HG03565 (cell line): Measurements from ENCODE around the gene GGCT.

ENCODE experiments used
- ATAC-seq: cut with Tn5 transposase; IDR thresholded peaks from one replicate; pipeline ENCODE4 v1.9.1; 2021; ENCODE audit warnings: mild to moderate bottlenecking, moderate library complexity; ENCODE audit not compliant: unreplicated experiment

Gene GGCT

DNA sequence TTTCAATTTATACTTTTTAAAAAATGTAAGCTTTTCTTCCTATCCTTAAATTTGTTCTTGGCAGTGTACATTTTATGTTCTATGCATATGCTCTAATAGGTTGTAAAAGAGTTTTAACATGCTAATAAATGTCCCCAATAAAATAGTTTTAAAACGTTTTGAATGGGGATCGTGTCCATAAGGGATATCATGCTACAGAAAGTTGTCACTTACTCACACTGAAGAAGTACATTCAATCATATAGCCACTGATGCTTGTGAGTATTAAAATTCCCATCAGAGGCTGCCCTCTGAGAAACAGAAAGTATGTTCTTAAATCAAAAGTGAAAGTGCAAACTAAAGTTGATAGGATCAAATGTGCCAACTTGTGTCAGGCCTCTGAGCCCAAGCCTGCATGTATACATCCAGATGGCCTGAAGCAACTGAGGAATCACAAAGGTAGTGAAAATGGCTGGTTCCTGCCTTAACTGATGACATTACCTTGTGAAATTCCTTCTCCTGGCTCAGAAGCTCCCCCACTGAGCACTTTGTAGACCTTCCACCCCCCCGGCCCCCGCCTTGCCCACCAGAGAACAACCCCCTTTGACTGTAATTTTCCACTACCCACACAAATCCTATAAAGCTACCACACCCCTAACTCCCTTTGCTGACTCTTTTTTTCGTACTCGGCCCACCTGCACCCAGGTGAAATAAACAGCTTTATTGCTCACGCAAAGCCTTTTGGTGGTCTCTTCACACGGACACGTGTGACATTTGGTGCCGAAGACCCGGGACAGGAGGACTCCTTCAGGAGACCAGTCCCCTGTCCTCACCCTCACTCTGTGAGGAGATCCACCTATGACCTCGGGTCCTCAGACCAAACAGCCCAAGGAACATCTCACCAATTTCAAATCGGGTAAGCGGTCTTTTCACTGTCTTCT lies 25.2 kb downstream of the GGCT start:
- no peak for ATAC-seq

DNA sequence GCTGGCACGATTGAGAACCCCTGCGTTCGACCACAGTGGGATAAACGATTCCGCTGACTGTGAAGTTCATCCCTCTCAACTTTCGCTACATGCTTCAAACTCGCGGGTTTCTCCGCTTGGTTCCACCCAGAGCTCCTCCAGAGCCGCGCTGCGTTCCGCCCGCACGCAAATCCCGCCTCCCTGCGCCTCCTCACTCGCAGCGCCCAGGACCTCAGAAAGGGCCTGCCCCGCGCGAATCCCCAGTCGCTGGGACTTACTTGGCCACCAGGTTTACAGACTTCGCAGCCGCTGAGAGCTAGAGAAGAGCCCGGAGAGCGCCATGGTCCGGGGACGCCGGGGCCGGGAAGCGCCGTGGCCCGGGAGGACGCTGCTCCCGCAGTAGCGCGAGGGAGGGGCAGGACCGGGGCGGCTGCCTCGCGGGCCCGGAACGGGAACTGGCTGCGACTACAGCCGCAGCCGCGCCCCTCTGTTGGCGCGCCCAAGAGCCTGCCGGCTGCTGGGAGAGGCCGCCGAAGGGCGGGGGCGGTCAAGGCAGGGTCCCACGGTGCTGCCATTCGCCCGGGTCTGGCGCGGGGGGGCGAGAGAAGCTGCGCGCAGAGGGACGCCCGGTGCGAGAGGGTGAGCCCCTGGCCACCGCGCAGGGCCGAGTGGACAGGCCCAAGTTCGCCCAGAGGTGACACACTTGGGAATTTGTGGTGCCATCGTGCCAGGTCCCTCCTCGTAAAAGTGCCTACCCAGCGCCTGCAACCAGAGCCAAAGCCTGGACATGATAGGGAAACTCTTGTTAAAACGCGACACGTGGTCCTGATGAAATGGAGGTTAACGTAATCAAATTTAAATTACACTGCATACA lies 26.1 kb downstream of the GGCT start, which contains the start of gene NOD1:
NOD1 (minus strand) TSS at position 436 of the 853 bp plus-strand sequence. CDS start 21,863 bp downstream, outside the sequence.
- peak; percentile 78 for ATAC-seq

DNA sequence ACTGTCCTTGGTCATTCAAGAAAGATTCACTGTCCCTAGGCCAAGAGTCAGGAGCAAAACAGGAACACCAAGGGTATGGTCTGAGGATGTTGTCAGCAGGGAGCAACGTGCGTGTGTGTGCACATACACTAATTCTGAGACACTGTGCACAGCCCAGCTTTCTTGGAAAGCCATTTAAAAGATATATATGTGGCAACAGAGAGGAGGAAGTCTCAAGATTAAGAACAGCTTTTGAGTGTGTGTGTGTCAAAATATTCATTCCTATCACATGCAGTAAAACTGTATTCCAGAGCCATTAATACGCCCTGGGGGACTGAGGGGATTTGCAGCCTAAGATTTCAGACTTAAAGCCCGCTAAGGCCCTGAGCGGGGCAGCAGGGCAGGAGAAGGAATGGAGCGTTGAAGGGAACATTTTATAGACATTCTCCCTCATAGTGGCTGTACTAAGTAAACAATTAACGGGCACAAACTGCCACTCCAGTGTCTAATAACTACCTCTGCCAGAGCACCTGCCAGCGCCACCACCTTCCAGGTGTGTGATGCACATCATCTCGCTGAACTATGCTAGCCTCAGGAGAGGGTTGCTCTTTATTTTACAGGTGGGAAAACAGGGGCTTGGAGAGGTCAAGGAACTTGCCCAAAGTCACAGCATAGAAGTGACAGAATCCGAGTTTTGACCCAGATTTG lies 28.0 kb downstream of the GGCT start:
- ATAC-seq, result no peak

DNA sequence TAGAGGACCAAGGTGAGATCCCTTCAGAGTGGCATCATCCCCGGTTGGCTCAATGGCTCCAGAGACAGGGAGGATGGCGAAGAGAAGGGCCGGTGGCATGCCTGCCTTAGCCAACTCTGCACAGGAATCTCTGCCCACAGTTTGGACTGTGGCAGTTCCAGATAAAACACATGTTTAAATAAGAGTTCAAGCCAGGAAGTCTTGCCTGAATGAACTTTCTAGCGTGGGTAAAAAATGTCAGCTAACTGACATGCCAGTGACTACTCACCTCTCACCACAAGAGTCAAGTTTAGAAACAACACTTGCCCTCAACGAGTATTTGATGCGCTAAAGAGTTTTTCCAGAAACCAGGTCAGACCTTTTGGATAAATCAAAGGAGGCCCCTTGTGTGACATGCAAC lies 29.0 kb downstream of the GGCT start:
- no peak for ATAC-seq

DNA sequence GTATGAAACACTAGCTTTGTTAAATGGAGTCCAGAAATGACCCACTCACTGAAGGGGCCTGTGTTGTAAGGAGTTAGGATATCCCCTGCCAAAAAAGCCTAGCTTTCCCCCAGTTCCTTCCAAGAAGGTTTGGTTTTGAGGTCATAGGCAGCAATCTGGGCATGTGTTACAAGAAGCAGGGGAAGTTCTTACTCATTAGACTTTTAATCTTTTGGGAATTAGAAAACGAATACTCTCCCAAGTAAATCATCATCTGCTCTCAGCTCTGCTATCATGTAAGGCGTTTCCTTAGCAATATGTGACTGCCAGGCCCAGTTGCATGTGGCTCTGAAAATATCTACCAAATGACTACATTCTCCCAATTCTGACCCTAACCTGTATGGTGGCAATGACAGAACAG lies 29.7 kb downstream of the GGCT start:
- no peak for ATAC-seq

DNA sequence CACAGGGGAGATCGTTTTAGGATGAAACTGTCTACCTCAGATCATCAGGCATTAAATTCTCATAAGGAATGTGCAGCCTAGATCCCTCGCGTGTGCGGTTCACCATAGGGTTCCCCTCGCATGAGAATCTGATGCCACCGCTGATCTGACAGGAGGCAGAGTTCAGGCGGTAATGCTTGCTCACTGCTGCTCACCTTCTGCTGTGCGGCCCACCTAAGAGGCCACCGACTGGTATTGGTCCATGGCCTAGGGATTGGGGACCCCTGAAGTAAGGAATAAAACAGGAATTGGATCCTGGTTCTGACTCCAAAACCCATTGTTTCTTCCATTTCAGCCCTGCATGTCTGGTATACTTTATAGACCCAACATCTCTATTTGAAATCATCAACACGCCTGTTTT lies 30.1 kb downstream of the GGCT start:
- no peak for ATAC-seq

DNA sequence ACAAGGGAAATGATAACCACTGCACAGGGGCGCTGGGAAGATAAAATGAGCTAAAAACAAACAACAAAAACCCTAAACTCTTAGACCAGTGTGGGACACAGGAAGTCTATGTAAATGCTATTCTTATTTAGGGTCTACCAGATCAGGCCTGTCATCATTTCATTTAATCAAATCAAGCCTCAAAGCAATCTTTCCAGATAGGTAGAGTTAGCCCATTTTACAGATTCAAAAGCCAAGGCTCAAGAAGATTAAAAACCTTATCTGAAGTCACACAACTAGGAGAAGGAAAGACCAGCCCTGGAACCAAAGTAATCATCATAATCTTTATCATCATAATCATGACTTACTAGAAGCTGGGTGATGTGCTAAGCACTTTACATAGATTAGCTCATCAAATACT lies 30.7 kb downstream of the GGCT start:
- no peak for ATAC-seq

DNA sequence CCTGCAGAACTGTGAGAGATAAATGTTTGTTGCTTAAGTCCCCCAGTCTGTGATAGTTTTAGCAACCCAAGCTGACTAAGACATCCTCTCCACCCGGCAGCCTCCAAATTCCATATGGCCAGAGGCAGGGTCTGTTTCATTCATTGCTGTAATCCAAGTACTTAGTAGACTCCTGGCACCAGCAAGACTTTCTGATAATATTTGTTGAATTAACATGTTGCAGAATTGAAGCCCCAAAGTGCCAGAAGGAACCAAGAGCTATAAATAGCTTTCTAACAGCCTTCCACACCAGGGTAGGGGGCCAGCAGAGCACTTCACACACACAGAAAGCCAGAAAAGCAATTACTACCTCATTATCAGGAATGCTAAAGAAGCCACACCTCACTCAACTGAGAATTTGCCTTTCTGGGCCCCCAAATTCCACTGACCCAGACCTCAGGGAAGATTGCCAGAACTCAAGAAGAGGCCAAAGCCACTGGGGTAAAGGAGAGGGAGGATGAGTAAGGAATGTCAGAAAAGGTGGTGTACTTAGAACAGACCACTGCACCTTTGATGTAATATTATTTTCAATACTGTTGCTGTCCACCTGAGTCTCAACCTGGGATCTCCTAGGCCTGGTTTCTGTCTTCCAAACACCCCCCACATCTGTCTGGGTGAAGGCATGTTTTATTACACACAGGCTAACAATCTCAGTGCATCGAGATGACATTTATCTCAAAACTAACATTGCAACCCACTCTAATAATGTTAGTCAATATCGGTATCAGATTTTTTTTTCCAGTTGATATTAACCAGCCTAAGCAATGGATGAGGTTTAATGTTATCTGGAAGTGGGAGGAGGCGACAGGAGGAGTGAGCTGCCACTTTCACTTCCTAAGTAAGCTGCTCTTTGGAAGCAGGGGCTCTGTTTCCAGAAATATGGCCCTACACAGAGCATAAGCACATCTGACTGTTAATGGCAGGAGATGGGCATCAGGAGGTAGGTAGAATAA lies 31.5 kb downstream of the GGCT start:
- no peak for ATAC-seq

DNA sequence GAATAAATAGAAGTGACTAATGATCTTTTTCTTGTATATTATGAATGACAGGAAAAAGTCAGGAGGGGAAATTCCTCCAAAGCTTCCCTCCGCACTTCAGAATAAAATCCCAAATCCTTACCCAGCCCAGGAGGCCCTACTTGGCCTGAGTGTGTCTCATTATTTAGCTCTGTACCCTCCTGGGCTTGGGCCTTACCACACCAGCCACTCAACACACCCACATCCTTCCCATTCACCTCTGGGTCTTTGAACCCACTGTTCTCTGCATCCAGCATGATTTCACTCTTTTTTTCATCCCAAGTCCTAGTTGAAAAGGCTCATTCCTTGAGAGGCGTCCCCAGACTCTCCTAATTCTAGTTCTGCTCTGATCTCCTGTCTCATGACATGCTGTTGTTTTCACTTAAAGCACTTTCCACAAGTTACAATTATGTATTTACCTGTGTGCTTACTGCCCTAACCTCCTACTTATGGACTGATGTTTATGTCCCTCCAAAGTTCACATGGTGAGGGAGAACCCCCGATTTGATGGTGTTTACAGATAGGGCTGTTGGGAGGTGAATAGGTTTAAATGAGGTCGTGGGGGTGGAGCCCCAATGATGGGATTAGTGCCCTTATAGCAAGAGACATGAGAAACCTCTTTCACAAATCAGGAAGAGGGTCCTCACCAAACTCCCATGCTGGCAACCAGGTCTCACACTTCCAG lies 32.4 kb downstream of the GGCT start:
- ATAC-seq, result no peak

DNA sequence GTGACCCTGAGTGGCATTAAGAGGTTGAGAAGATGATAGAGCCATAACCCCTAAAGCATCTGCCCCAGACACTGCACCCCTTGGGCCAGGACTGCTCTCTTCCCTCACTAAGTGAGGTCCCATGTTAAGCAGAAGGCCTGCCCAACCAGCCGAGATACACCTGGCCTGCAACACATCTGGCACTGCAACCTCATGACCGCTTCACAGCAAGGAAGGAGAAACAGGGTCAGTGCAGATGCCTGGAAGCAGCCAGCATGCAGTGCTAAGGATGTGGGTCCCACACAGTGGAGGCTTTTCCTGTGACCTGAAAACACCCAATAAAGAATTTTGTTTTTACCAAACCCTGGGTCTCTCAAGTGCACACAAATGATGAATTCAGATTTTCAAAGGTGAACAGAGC lies 33.4 kb downstream of the GGCT start:
- ATAC-seq, result no peak

DNA sequence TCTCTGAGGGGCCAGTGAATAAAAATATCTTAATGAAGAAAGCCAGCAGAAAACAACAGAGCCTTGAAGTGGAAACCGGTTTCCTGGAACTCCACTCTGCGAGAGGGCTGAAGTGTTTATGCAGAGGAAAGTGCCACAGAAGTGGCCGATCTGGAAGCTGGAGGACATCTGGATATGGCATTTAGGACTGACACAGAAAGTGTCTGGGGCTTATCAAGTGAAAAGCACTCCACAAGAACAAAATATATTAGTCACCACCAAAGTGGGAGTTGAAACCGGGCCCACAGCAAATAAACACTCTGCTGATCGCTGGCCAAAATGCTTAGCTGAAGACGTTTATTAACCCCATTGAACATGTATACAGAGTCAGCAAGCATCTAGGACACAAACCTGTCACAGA lies 33.9 kb downstream of the GGCT start:
- no peak for ATAC-seq

DNA sequence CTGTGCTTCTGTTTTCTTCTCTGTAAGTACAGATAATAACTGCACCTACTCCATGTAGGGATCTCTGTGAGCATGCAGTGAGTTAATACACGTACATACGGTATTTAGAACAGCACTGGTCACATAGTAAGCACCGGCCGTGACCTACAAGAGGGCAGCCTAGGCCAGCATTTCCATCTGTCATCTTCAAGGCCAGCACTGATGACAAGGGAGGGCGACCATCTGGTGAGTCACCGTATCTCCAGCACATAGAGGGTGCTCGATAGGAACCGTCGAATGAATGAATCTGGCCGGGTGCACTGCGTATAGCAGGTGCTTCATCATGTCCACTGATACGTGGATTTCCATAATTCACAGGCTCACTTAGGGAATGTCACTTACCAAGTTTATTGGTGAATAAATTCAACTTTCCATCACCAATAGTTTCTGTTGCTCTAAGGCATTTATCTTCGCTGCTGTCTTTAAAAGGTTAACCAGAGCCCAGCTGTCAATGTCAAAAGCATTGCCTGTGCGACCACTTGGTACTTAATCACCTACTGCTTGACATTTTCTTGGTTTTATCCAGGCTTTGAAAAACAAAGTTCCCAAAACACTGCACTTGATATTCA lies 34.4 kb downstream of the GGCT start:
- no peak for ATAC-seq

DNA sequence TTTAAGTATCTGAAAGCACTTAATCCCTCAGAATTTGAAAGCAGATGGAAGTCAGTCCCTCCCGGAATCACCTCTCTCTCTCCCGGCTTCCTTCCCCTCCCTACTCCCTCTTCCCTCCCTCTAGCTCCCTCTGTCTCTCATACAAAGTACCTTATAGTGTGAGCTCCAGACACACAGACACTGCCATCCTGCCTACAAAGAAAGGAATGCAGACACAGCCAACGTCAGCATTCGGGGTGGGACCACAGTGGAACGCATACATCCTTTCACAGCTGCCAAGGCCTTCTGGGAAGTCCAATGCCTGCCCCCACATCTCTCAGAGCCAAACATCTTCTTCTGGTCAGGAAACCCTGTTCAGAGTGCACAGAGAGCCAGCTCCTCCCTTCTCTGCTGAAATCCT lies 35.3 kb downstream of the GGCT start:
- no peak for ATAC-seq

DNA sequence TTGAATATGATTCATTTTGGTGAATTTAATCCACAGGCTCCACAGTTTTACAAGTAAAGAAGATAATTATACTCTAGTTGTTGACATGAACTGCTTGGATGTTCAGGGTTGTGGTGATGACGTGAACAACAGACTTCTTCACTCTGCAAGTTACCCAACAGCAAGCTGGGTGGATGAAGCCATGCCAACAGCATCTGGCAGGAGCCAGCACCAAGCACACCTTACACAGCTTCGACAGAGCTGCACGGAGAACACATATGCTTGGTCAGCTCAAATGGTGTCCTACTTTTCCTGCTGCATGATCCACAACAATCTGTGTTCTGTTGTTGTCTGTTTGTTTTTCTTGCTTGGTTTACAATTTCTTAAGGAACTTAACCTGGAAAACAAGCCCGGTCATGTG lies 35.8 kb downstream of the GGCT start:
- ATAC-seq, result no peak

DNA sequence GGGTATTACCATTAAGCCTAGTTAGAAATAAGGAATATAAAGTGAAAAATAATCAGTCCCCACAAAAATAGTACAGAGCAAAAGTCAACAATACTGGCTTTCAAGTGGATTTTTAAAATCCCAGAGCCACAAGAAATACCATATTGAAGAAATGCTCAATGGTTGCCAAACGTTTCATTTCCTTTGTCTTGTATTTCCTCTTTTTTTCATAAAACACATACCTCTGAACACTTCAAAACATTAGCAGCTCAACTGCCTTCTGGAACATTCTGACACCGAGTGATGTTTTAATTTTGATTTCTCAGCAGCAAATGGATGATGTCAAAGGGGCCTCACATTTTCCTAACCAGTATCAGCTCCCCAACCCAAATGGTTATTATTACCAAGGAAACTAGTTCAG lies 36.6 kb downstream of the GGCT start:
- ATAC-seq, result no peak

DNA sequence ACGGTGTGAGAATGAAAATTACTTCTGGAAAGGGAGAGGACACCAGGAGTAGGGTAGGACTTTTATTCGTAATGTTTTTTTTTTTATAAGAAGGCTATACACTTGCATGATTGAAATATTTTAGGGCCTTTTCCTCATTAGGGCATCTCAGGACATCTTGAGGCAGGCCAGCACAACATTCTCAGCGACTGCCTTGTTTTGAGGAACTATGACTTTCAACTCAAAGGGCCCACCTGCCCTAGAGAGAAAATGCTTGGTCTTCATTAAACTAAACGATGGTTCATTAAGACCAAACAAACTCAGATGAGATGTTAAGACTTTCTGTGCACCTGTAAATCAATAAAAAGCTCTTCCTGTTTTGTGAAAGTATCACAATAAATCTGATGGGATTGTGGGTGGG lies 37.4 kb downstream of the GGCT start:
- ATAC-seq, result no peak

DNA sequence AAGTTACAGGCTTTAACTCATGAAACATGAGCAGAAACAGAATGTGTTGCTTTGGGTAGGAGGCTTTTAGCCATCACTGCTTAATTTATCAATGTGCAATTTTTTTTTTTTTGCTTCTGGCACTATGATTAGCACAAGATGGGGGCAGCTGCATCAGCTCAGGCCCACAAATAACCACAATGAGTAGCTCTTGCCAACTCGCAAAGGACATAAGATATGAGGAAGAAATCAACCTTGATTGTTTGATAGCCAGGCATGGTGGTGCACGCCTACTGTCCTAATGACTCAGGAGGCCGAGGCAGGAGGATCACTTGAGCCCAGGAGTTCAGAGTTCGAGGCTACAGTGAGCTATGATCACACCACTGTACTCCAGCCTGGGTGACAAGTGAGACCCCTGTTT lies 38.4 kb downstream of the GGCT start:
- ATAC-seq, result no peak

DNA sequence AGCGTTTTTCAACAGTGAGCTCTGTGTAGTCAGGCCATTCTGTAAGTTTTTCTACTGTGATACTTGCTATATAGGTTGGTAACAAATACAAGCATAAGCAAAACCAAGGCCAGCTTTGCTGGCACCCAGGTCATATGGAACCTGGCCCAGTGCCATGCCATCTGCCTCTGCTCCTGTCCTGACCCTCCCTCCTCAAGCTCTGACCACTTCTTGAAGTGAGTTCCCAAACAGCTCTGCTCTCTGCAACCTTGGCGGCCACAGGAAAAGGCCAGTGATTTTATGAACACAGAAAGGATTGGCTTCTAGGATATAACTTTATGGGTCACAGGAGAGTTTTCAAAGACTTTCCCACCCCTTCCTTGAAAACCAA lies 38.8 kb downstream of the GGCT start:
- no peak for ATAC-seq
